Ishikawa (cell line): ENCODE measurements around the gene GLE1.

Experiments used
- CEBPB ChIP-seq: IDR thresholded peaks from 2 replicates; pipeline ENCODE4 v1.6.1; 2012
- CREB1 ChIP-seq: IDR thresholded peaks from 2 replicates; pipeline ENCODE4 v1.6.1; 2012; ENCODE audit warnings: low read depth
- EGR1 ChIP-seq: IDR thresholded peaks from 2 replicates; pipeline ENCODE4 v1.6.1; 2012
- EP300 ChIP-seq: IDR thresholded peaks from 2 replicates; pipeline ENCODE4 v1.6.1; 2012; ENCODE audit warnings: borderline replicate concordance
- MAX ChIP-seq: IDR thresholded peaks from 2 replicates; pipeline ENCODE4 v1.6.1; 2012
- NFIC ChIP-seq: IDR thresholded peaks from 2 replicates; pipeline ENCODE4 v1.6.1; 2012
- RAD21 ChIP-seq: IDR thresholded peaks from 2 replicates; pipeline ENCODE4 v1.6.1; 2012; ENCODE audit warnings: low read depth
- REST ChIP-seq: IDR thresholded peaks from 2 replicates; pipeline ENCODE4 v1.6.1; 2012; ENCODE audit warnings: low read depth, mild to moderate bottlenecking
- TAF1 ChIP-seq: IDR thresholded peaks from 2 replicates; pipeline ENCODE4 v1.6.1; 2012; ENCODE audit warnings: low read depth, mild to moderate bottlenecking
- TEAD4 ChIP-seq: IDR thresholded peaks from 2 replicates; pipeline ENCODE4 v1.6.1; 2012
- YY1 ChIP-seq: IDR thresholded peaks from 2 replicates; pipeline ENCODE4 v1.6.1; 2012; ENCODE audit warnings: low read depth
- ZBTB7A ChIP-seq: IDR thresholded peaks from 2 replicates; pipeline ENCODE4 v1.6.1; 2012; ENCODE audit warnings: low read depth

GRCh38 chr9:128580731-128581130, 76.2 kb downstream of the GLE1 start:
- no peak for TF ChIP-seq EP300
- TF ChIP-seq MAX: no peak
- TF ChIP-seq YY1: no peak
- no peak for TF ChIP-seq NFIC
- no peak for TF ChIP-seq ZBTB7A
- no peak for TF ChIP-seq TEAD4
- TF ChIP-seq TAF1: no peak
- no peak for TF ChIP-seq RAD21
- no peak for TF ChIP-seq REST
- TF ChIP-seq CEBPB: no peak
- TF ChIP-seq CREB1: no peak
- TF ChIP-seq EGR1: no peak
